PC-9 (cell line): ENCODE results near the gene FBXW10.
"Not testable (repeated sequence)": the region's sequence is repeated elsewhere in the genome, so short reads cannot be mapped to it uniquely, and the experiment has no call there.

Experiments
- EZH2 ChIP-seq: fragments of 200-600 bp; sonication (generic); IDR thresholded peaks from 2 replicates; pipeline ENCODE4 v1.8.0; 2017; ENCODE audit warnings: antibody characterized with exemption, low read depth
- TF ChIP-seq, protein P1 (sequence below): fragments of 200-600 bp; sonication (generic); conservative IDR thresholded peaks from 2 replicates; pipeline ENCODE4 v1.6.1; 2017; ENCODE audit warnings: mixed run types, antibody characterized with exemption, mild to moderate bottlenecking, moderate library complexity

DNA sequence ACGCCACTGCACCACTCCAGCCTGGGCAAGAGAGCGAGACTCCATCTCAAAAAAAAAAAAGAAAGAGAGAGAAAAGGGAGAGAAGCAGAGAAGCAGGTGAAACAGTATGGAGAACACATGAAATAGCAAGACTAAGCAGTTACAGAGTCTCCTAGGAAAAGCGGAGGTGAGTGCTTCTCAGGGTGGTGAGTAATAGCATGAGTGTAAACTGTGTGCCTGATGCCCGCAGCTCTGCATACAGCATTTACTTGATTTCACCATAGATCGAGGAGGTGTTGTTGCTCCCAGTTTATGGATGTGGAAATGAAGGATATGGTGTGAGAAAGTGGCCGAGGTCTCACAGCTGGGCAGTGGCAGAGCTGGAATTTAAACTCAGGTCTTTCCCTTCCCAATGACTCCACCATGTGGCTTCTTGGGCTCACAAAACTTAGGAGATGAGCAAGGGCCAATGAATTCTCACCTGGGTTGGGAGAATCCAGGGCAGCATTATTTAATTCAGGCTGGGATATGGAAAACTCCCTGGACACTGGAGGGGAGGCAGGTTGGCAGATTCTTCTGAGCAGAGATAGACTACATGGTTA lies 10.1 kb downstream of the FBXW10 start:
- not testable (repeated sequence) for TF ChIP-seq EZH2
- TF ChIP-seq, protein P1, sequence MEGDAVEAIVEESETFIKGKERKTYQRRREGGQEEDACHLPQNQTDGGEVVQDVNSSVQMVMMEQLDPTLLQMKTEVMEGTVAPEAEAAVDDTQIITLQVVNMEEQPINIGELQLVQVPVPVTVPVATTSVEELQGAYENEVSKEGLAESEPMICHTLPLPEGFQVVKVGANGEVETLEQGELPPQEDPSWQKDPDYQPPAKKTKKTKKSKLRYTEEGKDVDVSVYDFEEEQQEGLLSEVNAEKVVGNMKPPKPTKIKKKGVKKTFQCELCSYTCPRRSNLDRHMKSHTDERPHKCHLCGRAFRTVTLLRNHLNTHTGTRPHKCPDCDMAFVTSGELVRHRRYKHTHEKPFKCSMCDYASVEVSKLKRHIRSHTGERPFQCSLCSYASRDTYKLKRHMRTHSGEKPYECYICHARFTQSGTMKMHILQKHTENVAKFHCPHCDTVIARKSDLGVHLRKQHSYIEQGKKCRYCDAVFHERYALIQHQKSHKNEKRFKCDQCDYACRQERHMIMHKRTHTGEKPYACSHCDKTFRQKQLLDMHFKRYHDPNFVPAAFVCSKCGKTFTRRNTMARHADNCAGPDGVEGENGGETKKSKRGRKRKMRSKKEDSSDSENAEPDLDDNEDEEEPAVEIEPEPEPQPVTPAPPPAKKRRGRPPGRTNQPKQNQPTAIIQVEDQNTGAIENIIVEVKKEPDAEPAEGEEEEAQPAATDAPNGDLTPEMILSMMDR, result not testable (repeated sequence)
